Neural cell (in vitro differentiated cells): ENCODE results near the gene NFATC3. TPM values are rescaled to one million over a fixed set of nuclear protein-coding genes. Genes with fewer than 3 reads are reported as not detected.

Source experiments
- H2AFZ ChIP-seq: fragments of 200-600, 300-800 bp; sonication (generic), shearing (Covaris generic); 2 replicates; pipeline ENCODE4 v1.6.0; 2014; ENCODE audit warnings: low read depth, mild to moderate bottlenecking, antibody characterized with exemption, low read length, moderate library complexity
- H3F3A ChIP-seq: fragments of 200-600 bp; shearing (Covaris generic); 2 replicates; pipeline ENCODE4 v1.6.1; 2016; ENCODE audit warnings: mild to moderate bottlenecking, moderate library complexity, mixed read lengths, antibody characterized with exemption, low read length; ENCODE audit not compliant: insufficient read depth, poor library complexity, severe bottlenecking
- H3K27ac ChIP-seq: fragments of 200-600, 300-800 bp; sonication (generic), shearing (Covaris generic); 2 replicates; pipeline ENCODE4 v1.5.1; 2014; ENCODE audit warnings: mild to moderate bottlenecking, low read length, moderate library complexity
- H3K27me3 ChIP-seq: fragments of 300-800, 200-600 bp; sonication (generic), shearing (Covaris generic); 2 replicates; pipeline ENCODE4 v1.6.0; 2014; ENCODE audit warnings: mild to moderate bottlenecking, low read depth, low read length, moderate library complexity; ENCODE audit not compliant: insufficient read depth
- H3K36me3 ChIP-seq: fragments of 300-800, 200-600 bp; sonication (generic), shearing (Covaris generic); 2 replicates; pipeline ENCODE4 v1.5.1; 2014; ENCODE audit warnings: mild to moderate bottlenecking, antibody characterized with exemption, low read length, moderate library complexity; ENCODE audit not compliant: insufficient read depth
- H3K4me2 ChIP-seq: fragments of 300-800, 200-600 bp; sonication (generic), shearing (Covaris generic); 2 replicates; pipeline ENCODE4 v1.6.0; 2014; ENCODE audit warnings: mild to moderate bottlenecking, low read length
- H3K4me3 ChIP-seq: fragments of 300-800, 200-600 bp; sonication (generic), shearing (Covaris generic); 2 replicates; pipeline ENCODE4 v1.5.1; 2014; ENCODE audit warnings: mild to moderate bottlenecking, low read length, moderate library complexity
- H3K79me2 ChIP-seq: fragments of 200-600 bp; shearing (Covaris generic); replicated peaks from 2 replicates; pipeline ENCODE4 v1.6.0; 2014; ENCODE audit warnings: mild to moderate bottlenecking, low read length, moderate library complexity; ENCODE audit not compliant: insufficient read depth
- H3K9ac ChIP-seq: fragments of 300-800, 200-600 bp; sonication (generic), shearing (Covaris generic); 2 replicates; pipeline ENCODE4 v1.6.1; 2016; ENCODE audit warnings: mild to moderate bottlenecking, low read length, mixed read lengths
- H3K9me2 ChIP-seq: fragments of 200-600 bp; shearing (Covaris generic); 2 replicates; pipeline ENCODE4 v1.6.1; 2016; ENCODE audit warnings: mild to moderate bottlenecking, low read length, mixed read lengths; ENCODE audit not compliant: insufficient read depth
- H3K9me3 ChIP-seq: fragments of 200-600, 300-800 bp; sonication (generic), shearing (Covaris generic); 2 replicates; pipeline ENCODE4 v1.6.1; 2016; ENCODE audit warnings: mild to moderate bottlenecking, mixed run types, low read length, moderate library complexity, mixed read lengths
- H4K20me1 ChIP-seq: fragments of 200-600 bp; shearing (Covaris generic); 2 replicates; pipeline ENCODE4 v1.6.1; 2016; ENCODE audit warnings: mild to moderate bottlenecking, mixed run types; ENCODE audit not compliant: insufficient read depth
- EP300 ChIP-seq: fragments of 450-650 bp; conservative IDR thresholded peaks from 2 replicates; pipeline ENCODE4 v1.6.1; 2014; ENCODE audit warnings: antibody characterized with exemption, mild to moderate bottlenecking, moderate library complexity; ENCODE audit not compliant: poor library complexity, severe bottlenecking
- EZH2 ChIP-seq: fragments of 200-600, 300-800 bp; shearing (Covaris generic), sonication (generic); IDR thresholded peaks from 2 replicates; pipeline ENCODE4 v1.6.1; 2014; ENCODE audit warnings: antibody characterized with exemption, low read length, borderline replicate concordance, mild to moderate bottlenecking; ENCODE audit not compliant: insufficient read depth, poor library complexity, severe bottlenecking
- MXI1 ChIP-seq: fragments of 450-650 bp; conservative IDR thresholded peaks from 2 replicates; pipeline ENCODE4 v1.6.1; 2014; ENCODE audit warnings: antibody characterized with exemption, mild to moderate bottlenecking; ENCODE audit not compliant: poor library complexity, severe bottlenecking
- POLR2AphosphoS5 ChIP-seq: IDR thresholded peaks from 2 replicates; pipeline ENCODE4 v1.6.1; 2012
- RAD21 ChIP-seq: fragments of 450-650 bp; conservative IDR thresholded peaks from 2 replicates; pipeline ENCODE4 v1.6.1; 2014; ENCODE audit warnings: antibody characterized with exemption, mild to moderate bottlenecking, moderate library complexity
- SMC3 ChIP-seq: fragments of 450-650 bp; conservative IDR thresholded peaks from 2 replicates; pipeline ENCODE4 v1.6.1; 2014; ENCODE audit warnings: antibody characterized with exemption, mild to moderate bottlenecking, moderate library complexity; ENCODE audit not compliant: poor library complexity
- TAF1 ChIP-seq: IDR thresholded peaks from 2 replicates; pipeline ENCODE4 v1.6.1; 2012; ENCODE audit warnings: low read depth
- polyA plus RNA-seq: library from polyadenylated mRNA; depleted of rRNA; stranded (reverse); fragments of >200 nt; gene quantifications from 2 replicates; pipeline ENCODE4 v1.2.3, GENCODE V29; 2014
- TF ChIP-seq, protein P1 (sequence below): fragments of 450-650 bp; IDR thresholded peaks from 2 replicates; pipeline ENCODE4 v1.5.1; 2014; ENCODE audit warnings: antibody characterized with exemption, mild to moderate bottlenecking, moderate library complexity; ENCODE audit not compliant: poor library complexity, severe bottlenecking
- TF ChIP-seq, protein P2 (sequence below): IDR thresholded peaks from 2 replicates; pipeline ENCODE4 v1.6.1; 2012; ENCODE audit warnings: borderline replicate concordance

The NFATC3 gene
- polyA plus RNA-seq, 1 donor from 2014 or later: 6.2 TPM

DNA sequence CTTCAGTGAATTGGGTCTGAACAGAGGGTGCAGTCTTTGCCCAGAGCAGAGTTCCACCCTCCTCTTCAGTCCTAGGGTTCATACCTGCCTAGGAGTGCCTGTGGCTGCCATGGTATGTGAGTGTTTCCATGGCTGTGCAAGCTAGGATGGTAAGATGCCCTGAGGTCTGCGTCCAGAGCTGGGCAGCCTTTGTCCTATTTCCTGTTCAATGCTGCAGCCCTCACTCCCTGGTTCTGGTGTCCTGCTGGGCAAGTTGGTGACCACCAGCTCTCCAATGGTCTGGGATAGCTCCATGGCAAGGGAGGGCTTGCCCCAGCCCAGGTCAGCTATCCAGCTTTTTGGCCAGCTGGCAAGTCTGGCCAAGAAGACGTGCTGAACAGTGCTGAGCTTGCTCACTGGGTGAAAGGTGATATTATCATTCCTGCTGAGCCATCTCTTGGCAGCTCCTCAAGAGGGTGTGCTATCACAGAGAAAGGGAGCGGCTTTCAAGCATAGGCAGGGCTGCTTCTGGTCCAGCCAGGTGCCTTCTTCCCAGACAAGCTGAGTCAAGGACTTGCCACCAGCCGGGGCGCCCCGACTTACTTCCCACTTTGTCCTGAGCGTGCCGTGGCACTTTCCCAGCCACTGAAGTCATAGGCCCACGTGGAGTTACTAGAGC lies 13.0 kb upstream of the NFATC3 start:
- Histone ChIP-seq H4K20me1 (no peaks in the 10 kb centered on the region), H3K27ac (no peak overlapping the region), H3K4me2 (no peak overlapping the region), H3K9ac (no peak overlapping the region), H3F3A (no peaks in the 10 kb centered on the region), H3K79me2 (no peaks in the 10 kb centered on the region), H3K9me3 (no peaks in the 10 kb centered on the region), H3K9me2 (no peaks in the 10 kb centered on the region), H3K36me3 (peaks cover 5% of the 10 kb centered on the region), H2AFZ (no peak overlapping the region), H3K4me3 (no peak overlapping the region), H3K27me3 (no peaks in the 10 kb centered on the region)
- TF ChIP-seq POLR2AphosphoS5 (no peak), MXI1 (no peak), RAD21 (no peak), EP300 (no peak), EZH2 (no peak), TAF1 (no peak), SMC3 (no peak)
- TF ChIP-seq, protein P1, sequence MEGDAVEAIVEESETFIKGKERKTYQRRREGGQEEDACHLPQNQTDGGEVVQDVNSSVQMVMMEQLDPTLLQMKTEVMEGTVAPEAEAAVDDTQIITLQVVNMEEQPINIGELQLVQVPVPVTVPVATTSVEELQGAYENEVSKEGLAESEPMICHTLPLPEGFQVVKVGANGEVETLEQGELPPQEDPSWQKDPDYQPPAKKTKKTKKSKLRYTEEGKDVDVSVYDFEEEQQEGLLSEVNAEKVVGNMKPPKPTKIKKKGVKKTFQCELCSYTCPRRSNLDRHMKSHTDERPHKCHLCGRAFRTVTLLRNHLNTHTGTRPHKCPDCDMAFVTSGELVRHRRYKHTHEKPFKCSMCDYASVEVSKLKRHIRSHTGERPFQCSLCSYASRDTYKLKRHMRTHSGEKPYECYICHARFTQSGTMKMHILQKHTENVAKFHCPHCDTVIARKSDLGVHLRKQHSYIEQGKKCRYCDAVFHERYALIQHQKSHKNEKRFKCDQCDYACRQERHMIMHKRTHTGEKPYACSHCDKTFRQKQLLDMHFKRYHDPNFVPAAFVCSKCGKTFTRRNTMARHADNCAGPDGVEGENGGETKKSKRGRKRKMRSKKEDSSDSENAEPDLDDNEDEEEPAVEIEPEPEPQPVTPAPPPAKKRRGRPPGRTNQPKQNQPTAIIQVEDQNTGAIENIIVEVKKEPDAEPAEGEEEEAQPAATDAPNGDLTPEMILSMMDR: no peak
- TF ChIP-seq, protein P2, sequence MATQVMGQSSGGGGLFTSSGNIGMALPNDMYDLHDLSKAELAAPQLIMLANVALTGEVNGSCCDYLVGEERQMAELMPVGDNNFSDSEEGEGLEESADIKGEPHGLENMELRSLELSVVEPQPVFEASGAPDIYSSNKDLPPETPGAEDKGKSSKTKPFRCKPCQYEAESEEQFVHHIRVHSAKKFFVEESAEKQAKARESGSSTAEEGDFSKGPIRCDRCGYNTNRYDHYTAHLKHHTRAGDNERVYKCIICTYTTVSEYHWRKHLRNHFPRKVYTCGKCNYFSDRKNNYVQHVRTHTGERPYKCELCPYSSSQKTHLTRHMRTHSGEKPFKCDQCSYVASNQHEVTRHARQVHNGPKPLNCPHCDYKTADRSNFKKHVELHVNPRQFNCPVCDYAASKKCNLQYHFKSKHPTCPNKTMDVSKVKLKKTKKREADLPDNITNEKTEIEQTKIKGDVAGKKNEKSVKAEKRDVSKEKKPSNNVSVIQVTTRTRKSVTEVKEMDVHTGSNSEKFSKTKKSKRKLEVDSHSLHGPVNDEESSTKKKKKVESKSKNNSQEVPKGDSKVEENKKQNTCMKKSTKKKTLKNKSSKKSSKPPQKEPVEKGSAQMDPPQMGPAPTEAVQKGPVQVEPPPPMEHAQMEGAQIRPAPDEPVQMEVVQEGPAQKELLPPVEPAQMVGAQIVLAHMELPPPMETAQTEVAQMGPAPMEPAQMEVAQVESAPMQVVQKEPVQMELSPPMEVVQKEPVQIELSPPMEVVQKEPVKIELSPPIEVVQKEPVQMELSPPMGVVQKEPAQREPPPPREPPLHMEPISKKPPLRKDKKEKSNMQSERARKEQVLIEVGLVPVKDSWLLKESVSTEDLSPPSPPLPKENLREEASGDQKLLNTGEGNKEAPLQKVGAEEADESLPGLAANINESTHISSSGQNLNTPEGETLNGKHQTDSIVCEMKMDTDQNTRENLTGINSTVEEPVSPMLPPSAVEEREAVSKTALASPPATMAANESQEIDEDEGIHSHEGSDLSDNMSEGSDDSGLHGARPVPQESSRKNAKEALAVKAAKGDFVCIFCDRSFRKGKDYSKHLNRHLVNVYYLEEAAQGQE: no peak

DNA sequence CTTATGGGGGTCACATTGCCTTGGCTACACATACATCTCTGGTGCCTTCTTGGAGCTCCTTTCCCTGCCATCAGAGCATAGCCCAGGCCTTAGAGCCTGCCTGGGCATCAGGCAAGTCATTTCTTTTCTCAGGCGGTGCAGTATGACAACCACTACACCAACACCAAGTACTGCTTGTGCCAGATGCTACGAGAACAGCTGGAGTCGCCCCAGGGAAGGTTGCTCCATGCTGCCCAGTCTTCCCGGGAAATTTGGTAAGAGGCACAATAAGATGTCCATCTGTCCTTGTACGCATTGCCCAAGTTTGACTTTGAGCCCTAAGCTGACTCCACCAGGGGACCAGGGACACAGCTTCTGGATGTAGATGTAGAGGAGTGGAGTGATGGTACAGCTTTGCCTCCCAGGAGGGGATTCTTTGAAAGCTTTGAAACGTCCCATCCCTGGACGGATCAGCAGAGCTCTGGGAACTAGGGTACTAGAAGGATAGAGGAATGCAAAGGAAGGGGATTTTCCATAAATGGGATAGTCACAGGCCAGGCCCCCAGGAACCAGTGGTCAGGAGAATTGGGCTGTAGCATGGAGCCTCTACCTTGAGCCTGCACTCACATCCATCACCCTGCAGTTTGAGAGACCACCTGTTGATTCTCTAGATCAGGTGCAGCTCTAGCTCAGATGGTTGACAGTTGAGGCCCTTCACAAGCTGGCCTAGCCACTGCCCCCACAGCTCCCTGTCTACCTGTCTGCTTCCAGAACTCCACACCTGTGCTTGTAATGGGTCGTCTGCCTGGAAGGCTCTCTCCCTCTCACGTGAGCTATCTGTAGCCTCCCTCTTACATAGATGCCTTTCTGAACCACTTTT lies 11.0 kb upstream of the NFATC3 start:
- H2AFZ ChIP-seq: no peak overlapping the region
- H3K4me3 ChIP-seq: no peak overlapping the region
- TF ChIP-seq RAD21 (no peak), MXI1 (no peak), EP300 (no peak), SMC3 (no peak), EZH2 (no peak), TAF1 (no peak), POLR2AphosphoS5 (no peak)
- TF ChIP-seq, protein P1: no peak
- TF ChIP-seq, protein P2: no peak
- H3K9me3 ChIP-seq: no peaks in the 10 kb centered on the region
- no peak overlapping the region for H3K9ac ChIP-seq
- H3K36me3 ChIP-seq: peaks cover 5% of the 10 kb centered on the region
- H4K20me1 ChIP-seq: no peaks in the 10 kb centered on the region
- H3K9me2 ChIP-seq: no peaks in the 10 kb centered on the region
- no peaks in the 10 kb centered on the region for H3F3A ChIP-seq
- no peak overlapping the region for H3K4me2 ChIP-seq
- H3K27me3 ChIP-seq: no peaks in the 10 kb centered on the region
- no peaks in the 10 kb centered on the region for H3K79me2 ChIP-seq
- H3K27ac ChIP-seq: no peak overlapping the region
